HepG2 (cell line): ENCODE results near the gene S100A16. TPM values are rescaled to one million over a fixed set of nuclear protein-coding genes. Genes with fewer than 3 reads are reported as not detected.
A peak's percentile ranks its signal among the peaks of the same experiment; 100 is the strongest.

Experiments used
- ARNTL ChIP-seq: sonication (generic); formaldehyde crosslinking; IDR thresholded peaks from 2 replicates; pipeline ENCODE4 v1.4.0; 2020; ENCODE audit warnings: mild to moderate bottlenecking, missing genetic modification reagents
- DNMT1 ChIP-seq: sonication (generic); formaldehyde crosslinking; IDR thresholded peaks from 2 replicates; pipeline ENCODE4 v1.5.1; 2020; ENCODE audit warnings: mild to moderate bottlenecking, missing genetic modification reagents
- DNMT3B ChIP-seq: conservative IDR thresholded peaks from 2 replicates; pipeline ENCODE4 v1.6.1; 2016; ENCODE audit warnings: missing biosample characterization, control low read depth
- HDAC2 ChIP-seq: sonication (generic); formaldehyde crosslinking; IDR thresholded peaks from 2 replicates; pipeline ENCODE4 v1.4.0; 2020; ENCODE audit warnings: missing genetic modification reagents
- IRX3 ChIP-seq: sonication (generic); formaldehyde crosslinking; IDR thresholded peaks from 2 replicates; pipeline ENCODE4 v1.8.1; 2023; ENCODE audit warnings: mild to moderate bottlenecking, low read depth, missing genetic modification reagents, borderline replicate concordance
- JARID2 ChIP-seq: sonication (generic); formaldehyde crosslinking; IDR thresholded peaks from 2 replicates; pipeline ENCODE4 v1.8.1; 2023; ENCODE audit warnings: missing genetic modification reagents, inconsistent platforms; ENCODE audit not compliant: insufficient replicate concordance
- POLR2A ChIP-seq, 2 experiments: IDR thresholded peaks; 2 replicates each; pipeline ENCODE4 v1.6.1; 2011; ENCODE audit warnings: low read depth in 2 of 2, low read length in 2 of 2, mild to moderate bottlenecking in 1 of 2, moderate library complexity in 1 of 2; ENCODE audit not compliant: insufficient read depth in 1 of 2
- XRCC5 ChIP-seq: fragments of 200-400 bp; formaldehyde crosslinking; optimal IDR thresholded peaks from 2 replicates; pipeline ENCODE3; 2017; ENCODE audit warnings: mild to moderate bottlenecking, low read length
- ZFP36L1 ChIP-seq: sonication (generic); formaldehyde crosslinking; IDR thresholded peaks from 2 replicates; pipeline ENCODE4 v1.8.0; 2022; ENCODE audit warnings: mild to moderate bottlenecking, missing genetic modification reagents, moderate library complexity
- ZNF180 ChIP-seq: sonication (generic); formaldehyde crosslinking; IDR thresholded peaks from 2 replicates; pipeline ENCODE4 v1.4.0; 2020; ENCODE audit warnings: low read depth, missing genetic modification reagents, borderline replicate concordance
- ZNF564 ChIP-seq: sonication (generic); formaldehyde crosslinking; IDR thresholded peaks from 2 replicates; pipeline ENCODE4 v1.8.1; 2023; ENCODE audit warnings: mild to moderate bottlenecking, missing genetic modification reagents
- ZNF747 ChIP-seq: sonication (generic); formaldehyde crosslinking; IDR thresholded peaks from 2 replicates; pipeline ENCODE4 v1.8.1; 2023; ENCODE audit warnings: missing genetic modification reagents, mild to moderate bottlenecking, borderline replicate concordance
- ZNF775 ChIP-seq: sonication (generic); formaldehyde crosslinking; IDR thresholded peaks from 2 replicates; pipeline ENCODE4 v1.4.0; 2020; ENCODE audit warnings: missing genetic modification reagents, mild to moderate bottlenecking, moderate library complexity, borderline replicate concordance
- ZNF792 ChIP-seq: IDR thresholded peaks from 2 replicates; pipeline ENCODE4 v1.6.1; 2016
- ZNF839 ChIP-seq: sonication (generic); formaldehyde crosslinking; IDR thresholded peaks from 2 replicates; pipeline ENCODE4 v1.4.0; 2020; ENCODE audit warnings: missing genetic modification reagents, mild to moderate bottlenecking, borderline replicate concordance
- polyA plus RNA-seq, 8 experiments: library from polyadenylated mRNA; depleted of rRNA in 3 of 8; stranded (reverse) in 7 of 8; unstranded in 1 of 8; fragments of >200 nt; fragmentation: Illumina TruSeq in 4 of 8; extraction: Trizol in 4 of 8; gene quantifications; 2 replicates each; pipeline versions ENCODE4 v1.2.1 to v1.2.3, GENCODE V29; 2011 to 2016; ENCODE audit warnings: low read depth in 4 of 8, missing spikeins in 1 of 8, mixed read lengths in 1 of 8; ENCODE audit not compliant: insufficient read depth in 1 of 8
- total RNA-seq, 5 experiments: library from RNA; depleted of rRNA; stranded (reverse); fragments of >200 nt; fragmentation: Illumina TruSeq; extraction: Trizol; gene quantifications; 2 replicates each; pipeline ENCODE4 v1.2.3, GENCODE V29; 2016; ENCODE audit warnings: low read depth in 1 of 5
- TF ChIP-seq, protein P1 (sequence below): sonication (generic); formaldehyde crosslinking; IDR thresholded peaks from 2 replicates; pipeline ENCODE4 v1.4.0; 2020; ENCODE audit warnings: missing genetic modification reagents
- TF ChIP-seq, protein P2 (sequence below): fragments of 450-650 bp; IDR thresholded peaks from 2 replicates; pipeline ENCODE4 v1.6.1; 2017
- TF ChIP-seq, protein P3 (sequence below): sonication (generic); formaldehyde crosslinking; IDR thresholded peaks from 2 replicates; pipeline ENCODE4 v1.4.0; 2020; ENCODE audit warnings: mild to moderate bottlenecking, low read depth, missing genetic modification reagents
- TF ChIP-seq, protein P4 (sequence below): sonication (generic); formaldehyde crosslinking; IDR thresholded peaks from 2 replicates; pipeline ENCODE4 v1.5.0; 2020; ENCODE audit warnings: missing genetic modification reagents
- TF ChIP-seq, protein P5 (sequence below): sonication (generic); formaldehyde crosslinking; IDR thresholded peaks from 2 replicates; pipeline ENCODE4 v1.5.1; 2020; ENCODE audit warnings: mild to moderate bottlenecking, missing genetic modification reagents, borderline replicate concordance
- TF ChIP-seq, protein P6 (sequence below): sonication (generic); formaldehyde crosslinking; IDR thresholded peaks from 2 replicates; pipeline ENCODE4 v1.4.0; 2020; ENCODE audit warnings: missing genetic modification reagents

Gene S100A16
- total and polyA plus RNA-seq, 2 of the 13 experiments (the other 11 are each of a cell fraction or from before 2014, with no cell fraction given) = 46.0 to 195 TPM

DNA sequence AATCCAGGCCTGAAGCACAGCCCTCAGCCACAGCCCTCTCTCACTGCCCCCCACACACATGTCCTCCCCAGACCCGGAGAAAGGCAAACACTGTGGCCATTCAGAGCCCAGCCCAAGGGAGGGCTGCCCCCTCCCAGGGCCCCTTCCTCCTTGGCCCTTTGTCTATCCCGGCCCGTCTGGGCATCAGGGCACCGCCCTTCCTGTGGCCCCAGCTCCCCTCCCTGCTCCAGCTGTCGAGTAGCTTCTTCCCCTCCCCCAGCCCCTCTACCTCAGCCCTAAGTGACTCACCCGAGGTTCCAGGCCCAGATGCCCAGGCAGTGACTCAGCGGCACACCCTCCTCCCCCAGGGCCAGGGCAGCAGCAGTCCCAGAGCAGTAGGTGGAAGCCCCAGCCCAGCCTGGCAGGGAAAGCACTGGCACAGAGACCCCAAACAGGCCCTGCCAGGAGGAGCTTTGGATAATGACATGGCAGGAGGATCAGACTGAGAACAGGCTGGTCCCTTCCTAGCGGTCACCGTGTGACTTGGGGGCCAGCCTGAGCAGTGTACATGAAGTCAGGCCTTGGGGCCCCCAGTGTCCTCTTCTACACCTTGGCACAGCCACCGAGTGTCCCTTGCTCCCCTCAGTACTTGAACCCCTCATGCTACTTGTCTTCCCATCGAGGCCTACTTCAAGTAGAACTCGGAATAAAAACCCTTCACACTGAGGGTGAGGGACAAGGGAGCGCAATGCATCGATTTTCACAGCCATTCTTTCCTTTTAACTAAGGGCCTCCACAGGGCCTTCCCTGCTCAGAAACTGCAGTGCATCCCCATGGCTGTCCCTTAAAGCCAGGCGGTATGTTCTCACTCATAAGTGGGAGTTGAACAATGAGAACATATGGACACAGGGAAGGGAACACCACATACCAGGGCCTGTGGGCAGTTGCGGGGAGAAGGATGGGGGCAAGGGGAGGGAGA, 46.2 kb downstream of the S100A16 start (continued):
- TF ChIP-seq, protein P1, sequence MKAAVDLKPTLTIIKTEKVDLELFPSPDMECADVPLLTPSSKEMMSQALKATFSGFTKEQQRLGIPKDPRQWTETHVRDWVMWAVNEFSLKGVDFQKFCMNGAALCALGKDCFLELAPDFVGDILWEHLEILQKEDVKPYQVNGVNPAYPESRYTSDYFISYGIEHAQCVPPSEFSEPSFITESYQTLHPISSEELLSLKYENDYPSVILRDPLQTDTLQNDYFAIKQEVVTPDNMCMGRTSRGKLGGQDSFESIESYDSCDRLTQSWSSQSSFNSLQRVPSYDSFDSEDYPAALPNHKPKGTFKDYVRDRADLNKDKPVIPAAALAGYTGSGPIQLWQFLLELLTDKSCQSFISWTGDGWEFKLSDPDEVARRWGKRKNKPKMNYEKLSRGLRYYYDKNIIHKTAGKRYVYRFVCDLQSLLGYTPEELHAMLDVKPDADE = no peak
- TF ChIP-seq ZNF180 = no peak
- TF ChIP-seq, protein P2, sequence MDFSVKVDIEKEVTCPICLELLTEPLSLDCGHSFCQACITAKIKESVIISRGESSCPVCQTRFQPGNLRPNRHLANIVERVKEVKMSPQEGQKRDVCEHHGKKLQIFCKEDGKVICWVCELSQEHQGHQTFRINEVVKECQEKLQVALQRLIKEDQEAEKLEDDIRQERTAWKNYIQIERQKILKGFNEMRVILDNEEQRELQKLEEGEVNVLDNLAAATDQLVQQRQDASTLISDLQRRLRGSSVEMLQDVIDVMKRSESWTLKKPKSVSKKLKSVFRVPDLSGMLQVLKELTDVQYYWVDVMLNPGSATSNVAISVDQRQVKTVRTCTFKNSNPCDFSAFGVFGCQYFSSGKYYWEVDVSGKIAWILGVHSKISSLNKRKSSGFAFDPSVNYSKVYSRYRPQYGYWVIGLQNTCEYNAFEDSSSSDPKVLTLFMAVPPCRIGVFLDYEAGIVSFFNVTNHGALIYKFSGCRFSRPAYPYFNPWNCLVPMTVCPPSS = no peak
- no peak for TF ChIP-seq IRX3 (CRISPR knock-in tag)
- TF ChIP-seq DNMT1 (CRISPR knock-in tag) = no peak
- TF ChIP-seq ZNF792 = 0 out of 2 replicates have a peak, but pooled peaks have one; percentile 27
- TF ChIP-seq ZNF564 = no peak
- TF ChIP-seq ARNTL (CRISPR knock-in tag) = no peak
- TF ChIP-seq XRCC5 = peak; percentile 32
- TF ChIP-seq, protein P3, sequence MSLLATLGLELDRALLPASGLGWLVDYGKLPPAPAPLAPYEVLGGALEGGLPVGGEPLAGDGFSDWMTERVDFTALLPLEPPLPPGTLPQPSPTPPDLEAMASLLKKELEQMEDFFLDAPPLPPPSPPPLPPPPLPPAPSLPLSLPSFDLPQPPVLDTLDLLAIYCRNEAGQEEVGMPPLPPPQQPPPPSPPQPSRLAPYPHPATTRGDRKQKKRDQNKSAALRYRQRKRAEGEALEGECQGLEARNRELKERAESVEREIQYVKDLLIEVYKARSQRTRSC = no peak
- no peak for TF ChIP-seq ZNF747 (CRISPR knock-in tag)
- TF ChIP-seq HDAC2 (CRISPR knock-in tag) = 0 out of 2 replicates have a peak, but pooled peaks have one; percentile 20
- TF ChIP-seq ZNF839 = no peak
- no peak for TF ChIP-seq ZNF775
- no peak for TF ChIP-seq DNMT3B (CRISPR knock-in tag)
- TF ChIP-seq, protein P4, sequence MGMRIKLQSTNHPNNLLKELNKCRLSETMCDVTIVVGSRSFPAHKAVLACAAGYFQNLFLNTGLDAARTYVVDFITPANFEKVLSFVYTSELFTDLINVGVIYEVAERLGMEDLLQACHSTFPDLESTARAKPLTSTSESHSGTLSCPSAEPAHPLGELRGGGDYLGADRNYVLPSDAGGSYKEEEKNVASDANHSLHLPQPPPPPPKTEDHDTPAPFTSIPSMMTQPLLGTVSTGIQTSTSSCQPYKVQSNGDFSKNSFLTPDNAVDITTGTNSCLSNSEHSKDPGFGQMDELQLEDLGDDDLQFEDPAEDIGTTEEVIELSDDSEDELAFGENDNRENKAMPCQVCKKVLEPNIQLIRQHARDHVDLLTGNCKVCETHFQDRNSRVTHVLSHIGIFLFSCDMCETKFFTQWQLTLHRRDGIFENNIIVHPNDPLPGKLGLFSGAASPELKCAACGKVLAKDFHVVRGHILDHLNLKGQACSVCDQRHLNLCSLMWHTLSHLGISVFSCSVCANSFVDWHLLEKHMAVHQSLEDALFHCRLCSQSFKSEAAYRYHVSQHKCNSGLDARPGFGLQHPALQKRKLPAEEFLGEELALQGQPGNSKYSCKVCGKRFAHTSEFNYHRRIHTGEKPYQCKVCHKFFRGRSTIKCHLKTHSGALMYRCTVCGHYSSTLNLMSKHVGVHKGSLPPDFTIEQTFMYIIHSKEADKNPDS (CRISPR knock-in tag) = no peak
- TF ChIP-seq ZFP36L1 (CRISPR knock-in tag) = no peak
- TF ChIP-seq, protein P5, sequence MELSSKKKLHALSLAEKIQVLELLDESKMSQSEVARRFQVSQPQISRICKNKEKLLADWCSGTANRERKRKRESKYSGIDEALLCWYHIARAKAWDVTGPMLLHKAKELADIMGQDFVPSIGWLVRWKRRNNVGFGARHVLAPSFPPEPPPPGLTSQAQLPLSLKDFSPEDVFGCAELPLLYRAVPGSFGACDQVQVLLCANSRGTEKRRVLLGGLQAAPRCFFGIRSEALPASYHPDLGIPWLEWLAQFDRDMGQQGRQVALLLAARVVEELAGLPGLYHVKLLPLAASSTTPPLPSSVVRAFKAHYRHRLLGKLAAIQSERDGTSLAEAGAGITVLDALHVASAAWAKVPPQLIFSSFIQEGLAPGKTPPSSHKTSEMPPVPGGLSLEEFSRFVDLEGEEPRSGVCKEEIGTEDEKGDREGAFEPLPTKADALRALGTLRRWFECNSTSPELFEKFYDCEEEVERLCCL (CRISPR knock-in tag) = no peak
- no peak for TF ChIP-seq JARID2 (CRISPR knock-in tag)
- no peak for TF ChIP-seq POLR2A (IDR thresholded peaks at IDR 0.05; ENCODE audit: insufficient read depth in 1 of 2, low read depth in 2 of 2, low read length in 2 of 2)
- TF ChIP-seq, protein P6, sequence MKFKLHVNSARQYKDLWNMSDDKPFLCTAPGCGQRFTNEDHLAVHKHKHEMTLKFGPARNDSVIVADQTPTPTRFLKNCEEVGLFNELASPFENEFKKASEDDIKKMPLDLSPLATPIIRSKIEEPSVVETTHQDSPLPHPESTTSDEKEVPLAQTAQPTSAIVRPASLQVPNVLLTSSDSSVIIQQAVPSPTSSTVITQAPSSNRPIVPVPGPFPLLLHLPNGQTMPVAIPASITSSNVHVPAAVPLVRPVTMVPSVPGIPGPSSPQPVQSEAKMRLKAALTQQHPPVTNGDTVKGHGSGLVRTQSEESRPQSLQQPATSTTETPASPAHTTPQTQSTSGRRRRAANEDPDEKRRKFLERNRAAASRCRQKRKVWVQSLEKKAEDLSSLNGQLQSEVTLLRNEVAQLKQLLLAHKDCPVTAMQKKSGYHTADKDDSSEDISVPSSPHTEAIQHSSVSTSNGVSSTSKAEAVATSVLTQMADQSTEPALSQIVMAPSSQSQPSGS (CRISPR knock-in tag) = no peak
